ENCODE results near the gene RPL18.

DNA sequence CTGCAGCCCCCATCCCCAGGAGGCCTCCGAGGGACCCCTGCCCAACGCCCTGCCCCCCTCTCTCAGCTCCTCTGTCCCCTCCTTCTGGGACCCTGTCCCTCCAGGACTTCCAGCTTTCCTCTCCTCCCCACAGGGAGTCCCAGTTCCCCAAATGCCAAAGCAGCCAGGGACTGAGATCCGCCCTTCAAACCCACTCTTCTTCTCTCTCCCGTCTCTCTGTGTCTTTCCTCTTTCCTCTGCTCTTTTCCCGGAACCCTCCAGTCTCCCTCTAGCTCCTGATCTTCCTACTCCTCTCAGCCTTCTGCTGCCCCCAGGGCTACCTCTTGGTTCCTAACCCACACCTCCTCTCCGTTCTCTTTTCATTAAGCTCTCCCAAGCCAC is 26.6 kb upstream of the RPL18 start:
- TF ChIP-seq CTCF (conservative IDR thresholded peaks at IDR 0.05 in 1 of 2, IDR thresholded peaks at IDR 0.05 in 1 of 2; ENCODE audit: low read depth in 1 of 2, low read length in 2 of 2) (no peak), EZH2 (IDR thresholded peaks at IDR 0.05; ENCODE audit: low read length, missing control alignments) (no peak)

Measured in fibroblast of lung (primary cell).